Fibroblast of lung (primary cell): ENCODE results near the gene ROBO1.

Experiments used
- EZH2 ChIP-seq: IDR thresholded peaks from 2 replicates; pipeline ENCODE4 v1.5.1; 2012; ENCODE audit warnings: low read length, control low read depth, mild to moderate bottlenecking; ENCODE audit errors: missing control alignments
- TF ChIP-seq, protein P1 (sequence below), 2 donors: IDR thresholded peaks in 1 of 2; conservative IDR thresholded peaks in 1 of 2; 1 replicate in 1 of 2; 2 replicates in 1 of 2; pipeline ENCODE4 v1.5.1; 2011 to 2012; ENCODE audit warnings: low read length in 2 of 2, control low read depth in 1 of 2, inconsistent platforms in 1 of 2, low read depth in 1 of 2, mild to moderate bottlenecking in 1 of 2

DNA sequence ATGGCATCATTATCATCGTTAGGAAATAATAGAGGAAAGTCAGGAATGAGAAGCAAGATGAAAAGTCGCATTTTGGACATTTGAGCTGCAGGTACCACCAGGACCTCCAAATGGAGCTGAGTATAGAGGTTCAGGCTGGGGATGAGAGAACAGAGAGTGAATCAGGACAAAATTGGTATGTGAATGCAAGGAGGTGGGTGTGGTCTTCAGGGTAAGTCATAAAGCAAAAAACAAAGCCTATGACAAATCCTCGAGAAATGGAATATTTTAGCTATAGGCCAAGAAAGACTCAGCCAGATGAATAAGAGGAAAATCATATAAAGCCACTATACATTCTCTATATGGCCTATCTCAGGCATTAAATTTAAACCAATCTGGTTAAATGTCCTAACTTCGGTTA lies 841.3 kb downstream of the ROBO1 start:
- TF ChIP-seq, protein P1, sequence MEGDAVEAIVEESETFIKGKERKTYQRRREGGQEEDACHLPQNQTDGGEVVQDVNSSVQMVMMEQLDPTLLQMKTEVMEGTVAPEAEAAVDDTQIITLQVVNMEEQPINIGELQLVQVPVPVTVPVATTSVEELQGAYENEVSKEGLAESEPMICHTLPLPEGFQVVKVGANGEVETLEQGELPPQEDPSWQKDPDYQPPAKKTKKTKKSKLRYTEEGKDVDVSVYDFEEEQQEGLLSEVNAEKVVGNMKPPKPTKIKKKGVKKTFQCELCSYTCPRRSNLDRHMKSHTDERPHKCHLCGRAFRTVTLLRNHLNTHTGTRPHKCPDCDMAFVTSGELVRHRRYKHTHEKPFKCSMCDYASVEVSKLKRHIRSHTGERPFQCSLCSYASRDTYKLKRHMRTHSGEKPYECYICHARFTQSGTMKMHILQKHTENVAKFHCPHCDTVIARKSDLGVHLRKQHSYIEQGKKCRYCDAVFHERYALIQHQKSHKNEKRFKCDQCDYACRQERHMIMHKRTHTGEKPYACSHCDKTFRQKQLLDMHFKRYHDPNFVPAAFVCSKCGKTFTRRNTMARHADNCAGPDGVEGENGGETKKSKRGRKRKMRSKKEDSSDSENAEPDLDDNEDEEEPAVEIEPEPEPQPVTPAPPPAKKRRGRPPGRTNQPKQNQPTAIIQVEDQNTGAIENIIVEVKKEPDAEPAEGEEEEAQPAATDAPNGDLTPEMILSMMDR (conservative IDR thresholded peaks at IDR 0.05 in 1 of 2, IDR thresholded peaks at IDR 0.05 in 1 of 2; ENCODE audit: low read depth in 1 of 2, low read length in 2 of 2): no peak
- no peak for TF ChIP-seq EZH2
